A673 (cell line): Measurements from ENCODE around the gene GPC6. TPM values are rescaled to one million over a fixed set of nuclear protein-coding genes. Genes with fewer than 3 reads are reported as not detected.

Source experiments
- BruUV-seq: library from RNA; stranded (reverse); fragments of 400-500 nt; replicated peaks from 2 replicates; lab custom pipeline; 2021; lab: Mats Ljungman, UMichigan
- CTCF ChIA-PET: fragments of 300-600 bp; sonication (Branson Sonifier 250); formaldehyde crosslinking; loops from one replicate; lab custom pipeline; 2022; ENCODE audit warnings: antibody characterized with exemption; lab: Charles Lee
- POLR2A ChIA-PET: fragments of 300-600 bp; sonication (Branson Sonifier 250); formaldehyde crosslinking; loops from one replicate; lab custom pipeline; 2022; ENCODE audit warnings: antibody characterized with exemption; ENCODE audit not compliant: low non-redundant PET; lab: Charles Lee
- DNase-seq: peaks from one replicate; pipeline ENCODE4 v3.0.0-alpha.2; 2015; ENCODE audit warnings: low spot score
- H3K27ac ChIP-seq: fragments of 200-600 bp; sonication (generic); 2 replicates; pipeline ENCODE4 v1.5.1; 2016; ENCODE audit warnings: mixed run types, low read depth, mild to moderate bottlenecking, mixed read lengths, antibody characterized with exemption, low read length; ENCODE audit not compliant: poor library complexity, severe bottlenecking
- H3K27me3 ChIP-seq: fragments of 200-600 bp; sonication (generic); replicated peaks from 2 replicates; pipeline ENCODE4 v1.6.1; 2017; ENCODE audit warnings: mixed run types, low read depth, mild to moderate bottlenecking, mixed read lengths, antibody characterized with exemption, low read length; ENCODE audit not compliant: insufficient read depth, poor library complexity
- H3K36me3 ChIP-seq: fragments of 200-600 bp; sonication (generic); 2 replicates; pipeline ENCODE4 v1.6.1; 2016; ENCODE audit warnings: mixed run types, mild to moderate bottlenecking, mixed read lengths, antibody characterized with exemption, low read length; ENCODE audit not compliant: insufficient read depth, poor library complexity, severe bottlenecking
- H3K4me1 ChIP-seq: fragments of 200-600 bp; sonication (generic); 2 replicates; pipeline ENCODE4 v1.6.1; 2017; ENCODE audit warnings: mixed run types, mild to moderate bottlenecking, mixed read lengths, antibody characterized with exemption, low read length; ENCODE audit not compliant: insufficient read depth, poor library complexity, severe bottlenecking
- H3K4me3 ChIP-seq: fragments of 200-600 bp; sonication (generic); 2 replicates; pipeline ENCODE4 v1.5.1; 2016; ENCODE audit warnings: low read depth, mixed run types, mild to moderate bottlenecking, mixed read lengths, low read length; ENCODE audit not compliant: poor library complexity, severe bottlenecking
- H3K9me3 ChIP-seq: fragments of 200-600 bp; sonication (generic); 2 replicates; pipeline ENCODE4 v1.6.1; 2016; ENCODE audit warnings: mixed run types, low read depth, mild to moderate bottlenecking, mixed read lengths, antibody characterized with exemption, low read length; ENCODE audit not compliant: poor library complexity, severe bottlenecking
- CTCF ChIP-seq: fragments of 300-800, 200-600 bp; sonication (generic); conservative IDR thresholded peaks from 2 replicates; pipeline ENCODE4 v1.5.1; 2017; ENCODE audit warnings: low read depth, mild to moderate bottlenecking, antibody characterized with exemption, low read length, moderate library complexity, mixed read lengths
- EZH2 ChIP-seq: fragments of 200-600 bp; sonication (generic); IDR thresholded peaks from 2 replicates; pipeline ENCODE4 v1.6.1; 2017; ENCODE audit warnings: borderline replicate concordance, low read depth, mild to moderate bottlenecking, mixed read lengths, antibody characterized with exemption, low read length; ENCODE audit not compliant: poor library complexity, severe bottlenecking
- intact Hi-C: fragments of 100-400 bp; cut with micrococcal nuclease; formaldehyde crosslinking; loops from one replicate; pipeline ENCODE4 v1.10.0; 2022; ENCODE audit not compliant: unreplicated experiment
- total RNA-seq: library from RNA; stranded (reverse); gene quantifications from 2 replicates; pipeline ENCODE4 v1.2.3, GENCODE V29; 2021

Gene GPC6
- total RNA-seq, 1 experiment from 2014 or later = 23.3 TPM

DNA sequence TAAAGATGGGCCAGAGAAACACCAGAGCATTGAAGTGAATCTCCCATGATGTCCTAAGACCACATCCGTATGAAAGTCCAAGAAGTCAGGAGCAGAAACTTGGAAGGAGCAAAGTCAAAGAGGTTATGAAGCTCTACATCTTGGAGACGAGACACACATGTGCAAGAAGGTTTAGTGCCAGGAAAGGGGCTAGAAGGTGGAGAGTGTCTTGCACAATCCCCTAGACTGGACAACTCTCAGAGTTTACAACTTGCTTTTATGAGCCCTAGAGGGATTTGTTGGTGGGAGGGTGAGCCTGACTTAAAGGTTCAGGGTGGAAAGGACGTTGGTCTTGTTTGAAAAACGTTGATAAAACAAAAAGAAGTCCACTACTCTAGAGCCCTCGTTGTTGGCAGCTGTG lies 150.6 kb downstream of the GPC6 start:
- CTCF ChIA-PET = no interaction called here
- POLR2A ChIA-PET = no interaction called here

GRCh38 chr13:93378184-93378583 lies 151.6 kb downstream of the GPC6 start:
- no peaks in the 10 kb centered on the region for H3K27me3 ChIP-seq
- H3K27ac ChIP-seq = no peak overlapping the region
- H3K4me3 ChIP-seq = no peak overlapping the region
- no peaks in the 10 kb centered on the region for H3K9me3 ChIP-seq
- DNase-seq = no peak
- BruUV-seq = no TSS peak
- TF ChIP-seq EZH2 = no peak
- TF ChIP-seq CTCF = no peak
- CTCF ChIA-PET = no interaction called here
- intact Hi-C loops = no loop called here
- H3K36me3 ChIP-seq = no peaks in the 10 kb centered on the region
- peaks cover 3% of the 10 kb centered on the region for H3K4me1 ChIP-seq
- POLR2A ChIA-PET = no interaction called here

More for the DNA sequence above, 150.6 kb downstream of the GPC6 start:
- no peak overlapping the region for H3K27ac ChIP-seq
- no peaks in the 10 kb centered on the region for H3K9me3 ChIP-seq
- TF ChIP-seq CTCF = no peak
- no peak for TF ChIP-seq EZH2
- no peaks in the 10 kb centered on the region for H3K27me3 ChIP-seq
- intact Hi-C loops = no loop called here
- no peak for DNase-seq
- H3K4me1 ChIP-seq = peaks cover 7% of the 10 kb centered on the region
- H3K36me3 ChIP-seq = no peaks in the 10 kb centered on the region
- no TSS peak for BruUV-seq
- no peak overlapping the region for H3K4me3 ChIP-seq

DNA sequence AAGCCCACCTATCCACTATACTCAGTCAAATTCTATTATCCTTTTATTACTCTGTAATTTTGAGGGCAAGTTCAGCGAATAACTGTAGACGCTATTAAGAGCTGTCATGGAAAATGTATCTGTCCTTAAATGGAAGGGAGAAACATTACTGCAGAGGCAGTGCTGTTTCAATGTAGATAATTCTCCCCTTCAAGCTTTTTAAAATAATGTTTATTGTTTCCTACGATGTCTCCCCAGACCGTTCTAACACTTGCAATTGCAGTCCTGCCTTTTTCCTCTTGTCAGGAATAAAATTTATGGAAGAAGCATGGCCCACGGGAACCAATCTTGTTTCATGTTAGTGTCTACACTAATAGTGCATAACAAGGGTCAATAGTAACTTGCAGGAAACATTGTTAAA lies 159.5 kb downstream of the GPC6 start:
- Histone ChIP-seq H3K9me3 (no peaks in the 10 kb centered on the region), H3K4me3 (no peak overlapping the region), H3K27me3 (no peaks in the 10 kb centered on the region), H3K4me1 (peaks cover 22% of the 10 kb centered on the region), H3K27ac (no peak overlapping the region), H3K36me3 (no peaks in the 10 kb centered on the region)
- ChIA-PET POLR2A (no interaction called here), CTCF (no interaction called here)
- TF ChIP-seq CTCF (no peak), EZH2 (no peak)
- no peak for DNase-seq
- no TSS peak for BruUV-seq
- intact Hi-C loops = no loop called here
